Gastrocnemius medialis (tissue), 4 donors: ENCODE measurements around the gene WNT10A. TPM values are rescaled to one million over a fixed set of nuclear protein-coding genes. Genes with fewer than 3 reads are reported as not detected.

Experiments
- ATAC-seq, 2 donors: fragments of 150-250 bp; one replicate each; pipeline ENCODE4 v1.9.1; 2016
- DNase-seq, 2 donors: peaks; one replicate each; pipeline ENCODE4 v3.0.0-alpha.2; 2019
- H3K27ac ChIP-seq, 4 donors: fragments of 200-600 bp; sonication (generic); 1 replicate in 1 of 4; 2 replicates in 3 of 4; pipeline ENCODE4 v1.5.1; 2016 to 2018; ENCODE audit warnings: mild to moderate bottlenecking in 2 of 4, moderate library complexity in 1 of 4
- H3K27me3 ChIP-seq, 3 donors: fragments of 200-600 bp; sonication (generic) in 2 of 3; 1 replicate in 1 of 3; 2 replicates in 2 of 3; pipeline versions ENCODE4 v1.5.1 to v1.6.0; 2016 to 2019; ENCODE audit warnings: mild to moderate bottlenecking in 1 of 3, moderate library complexity in 1 of 3
- H3K36me3 ChIP-seq, 2 donors: fragments of 200-600 bp; sonication (generic) in 1 of 2; one replicate each; pipeline ENCODE4 v1.5.1; 2017 to 2018
- H3K4me1 ChIP-seq, 2 donors: fragments of 200-600 bp; sonication (generic) in 1 of 2; one replicate each; pipeline ENCODE4 v1.5.1; 2016 to 2017; ENCODE audit warnings: mild to moderate bottlenecking in 2 of 2
- H3K4me3 ChIP-seq, 4 donors: fragments of 200-600 bp; sonication (generic) in 3 of 4; 1 replicate in 1 of 4; 2 replicates in 3 of 4; pipeline ENCODE4 v1.5.1; 2016 to 2019; ENCODE audit warnings: mild to moderate bottlenecking in 2 of 4
- H3K9me3 ChIP-seq, 3 donors: fragments of 200-600 bp; sonication (generic) in 2 of 3; 1 replicate in 1 of 3; 2 replicates in 2 of 3; pipeline ENCODE4 v1.5.1; 2016 to 2019
- CTCF ChIP-seq, 5 experiments: fragments of 450-650 bp in 3 of 5; fragments of 200-600 bp in 2 of 5; sonication (generic) in 2 of 5; IDR thresholded peaks in 4 of 5; conservative IDR thresholded peaks in 1 of 5; 1 replicate in 4 of 5; 2 replicates in 1 of 5; pipeline ENCODE4 v1.5.1; 2016 to 2019; ENCODE audit warnings: antibody characterized with exemption in 5 of 5, mild to moderate bottlenecking in 3 of 5, moderate library complexity in 3 of 5
- POLR2A ChIP-seq, 2 donors: fragments of 450-650 bp; IDR thresholded peaks; one replicate each; pipeline ENCODE4 v1.6.1; 2017; ENCODE audit warnings: antibody characterized with exemption in 2 of 2, mild to moderate bottlenecking in 2 of 2, moderate library complexity in 2 of 2
- in situ Hi-C, 4 donors: fragments of 200-750 bp; cut with MboI; loops; one replicate each; pipeline versions ENCODE4 v1.15.0 to v1.8.0; 2017; ENCODE audit warnings: low sequenced_read_pairs in 4 of 4
- intact Hi-C: fragments of 100-400 bp; cut with DNase I; formaldehyde crosslinking; loops from one replicate; pipeline ENCODE4 v1.15.1; 2023; ENCODE audit warnings: low total_unique reads
- total RNA-seq, 4 donors: library from RNA; depleted of rRNA; stranded (reverse); fragments of >200 nt; gene quantifications; one replicate each; pipeline versions ENCODE4 v1.1.0 to v1.2.3, GENCODE V29; 2016

Gene WNT10A
- total RNA-seq, 4 donors from 2014 or later: not detected

- peaks cover 38 to 40% (median 39%) of the 10 kb centered on the region in 3 donors for H3K27me3 ChIP-seq
- no peak overlapping the region for H3K27ac ChIP-seq
- peaks cover 11 to 18% of the 10 kb centered on the region in 2 donors for H3K4me1 ChIP-seq
- in situ Hi-C loops: no loop called here
- no peak overlapping the region for H3K4me3 ChIP-seq
- intact Hi-C loops: no loop called here
- DNase-seq (no peak), ATAC-seq (no peak)
- H3K36me3 ChIP-seq: no peaks in the 10 kb centered on the region
- H3K9me3 ChIP-seq: no peaks in the 10 kb centered on the region
- no peak for TF ChIP-seq POLR2A (IDR thresholded peaks at IDR 0.05)
- TF ChIP-seq CTCF (IDR thresholded peaks at IDR 0.05 in 4 of 5, conservative IDR thresholded peaks at IDR 0.05 in 1 of 5): no peak
These were observed 23.1 kb upstream of the WNT10A start for GRCh38 chr2:218857371-218858137.

- no peak for DNase-seq
- peaks cover 11 to 15% of the 10 kb centered on the region in 2 donors for H3K4me1 ChIP-seq
- no peak overlapping the region for H3K4me3 ChIP-seq
- intact Hi-C loops (no loop called here), in situ Hi-C loops (no loop called here)
- H3K27ac ChIP-seq: no peak overlapping the region
- H3K9me3 ChIP-seq: no peaks in the 10 kb centered on the region
- no peak for ATAC-seq
- no peaks in the 10 kb centered on the region for H3K36me3 ChIP-seq
- H3K27me3 ChIP-seq: peaks cover 39 to 44% (median 41%) of the 10 kb centered on the region in 3 donors
- TF ChIP-seq CTCF (IDR thresholded peaks at IDR 0.05 in 4 of 5, conservative IDR thresholded peaks at IDR 0.05 in 1 of 5) (no peak), POLR2A (IDR thresholded peaks at IDR 0.05) (no peak)
These were observed 22.6 kb upstream of the WNT10A start for GRCh38 chr2:218858138-218858445.

- peaks cover 9 to 11% of the 10 kb centered on the region in 2 donors for H3K4me1 ChIP-seq
- no peaks in the 10 kb centered on the region for H3K9me3 ChIP-seq
- H3K27ac ChIP-seq: no peak overlapping the region
- H3K36me3 ChIP-seq: no peaks in the 10 kb centered on the region
- DNase-seq: no peak
- peak overlapping the region in 3 of 4 donors; percentile 25 to 43 (median 41) for H3K4me3 ChIP-seq
- H3K27me3 ChIP-seq: peaks cover 38 to 44% (median 41%) of the 10 kb centered on the region in 3 donors
- intact Hi-C loops: no loop called here
- no peak for ATAC-seq
- in situ Hi-C loops: no loop called here
- TF ChIP-seq POLR2A (IDR thresholded peaks at IDR 0.05): no peak
- no peak for TF ChIP-seq CTCF (IDR thresholded peaks at IDR 0.05 in 4 of 5, conservative IDR thresholded peaks at IDR 0.05 in 1 of 5)
These were observed 21.7 kb upstream of the WNT10A start for GRCh38 chr2:218858671-218859555.

GRCh38 chr2:218859556-218859987 is 21.1 kb upstream of the WNT10A start, which contains the start of gene WNT6:
WNT6 (plus strand) TSS chr2:218859805; CDS start chr2:218860038, 233 bp downstream.
- ATAC-seq (no peak), DNase-seq (no peak)
- intact Hi-C loops: no loop called here
- in situ Hi-C loops: no loop called here
- H3K4me1 ChIP-seq: peaks cover 9 to 14% of the 10 kb centered on the region in 2 donors
- TF ChIP-seq CTCF (IDR thresholded peaks at IDR 0.05 in 4 of 5, conservative IDR thresholded peaks at IDR 0.05 in 1 of 5) (no peak), POLR2A (IDR thresholded peaks at IDR 0.05) (no peak)
- H3K36me3 ChIP-seq: no peaks in the 10 kb centered on the region
- H3K27me3 ChIP-seq: peaks cover 38 to 44% (median 41%) of the 10 kb centered on the region in 3 donors
- peak within 1 kb of the TSS in 2 of 4 donors; percentile 26 to 33 for H3K27ac ChIP-seq
- H3K4me3 ChIP-seq: peak within 1 kb of the TSS; percentile 39 to 44 (median 42)
- H3K9me3 ChIP-seq: no peaks in the 10 kb centered on the region
